ENCODE data around the gene SLC22A1.
"Not testable (repeated sequence)": the region's sequence is repeated elsewhere in the genome, so short reads cannot be mapped to it uniquely, and the experiment has no call there.

Gene SLC22A1

GRCh38 chr6:160121981-160122380, 366 bp downstream of the SLC22A1 start:
- DNase-seq (ENCODE audit: low read depth in 1 of 2, low spot score in 1 of 2): no peak

GRCh38 chr6:160122744-160123143, 1.1 kb downstream of the SLC22A1 start:
- no peak for DNase-seq (ENCODE audit: low read depth in 1 of 2, low spot score in 1 of 2)

GRCh38 chr6:160124007-160124406, 2.4 kb downstream of the SLC22A1 start:
- no peak for DNase-seq (ENCODE audit: low read depth in 1 of 2, low spot score in 1 of 2)

- no peak for DNase-seq (ENCODE audit: low read depth in 1 of 2, low spot score in 1 of 2)
These were observed 3.0 kb downstream of the SLC22A1 start for GRCh38 chr6:160124605-160125004.

GRCh38 chr6:160125105-160125504, 3.5 kb downstream of the SLC22A1 start:
- DNase-seq (ENCODE audit: low read depth in 1 of 2, low spot score in 1 of 2): not testable (repeated sequence)

GRCh38 chr6:160127270-160128124, 5.9 kb downstream of the SLC22A1 start:
- DNase-seq (ENCODE audit: low read depth in 1 of 2, low spot score in 1 of 2): no peak

- DNase-seq (ENCODE audit: low read depth in 1 of 2, low spot score in 1 of 2): no peak
These were observed 6.6 kb downstream of the SLC22A1 start for GRCh38 chr6:160128125-160128683.

- DNase-seq (ENCODE audit: low read depth in 1 of 2, low spot score in 1 of 2): no peak
These were observed 7.4 kb downstream of the SLC22A1 start for GRCh38 chr6:160128879-160129516.

GRCh38 chr6:160129881-160130615, 8.4 kb downstream of the SLC22A1 start:
- no peak for DNase-seq (ENCODE audit: low read depth in 1 of 2, low spot score in 1 of 2)

- no peak for DNase-seq (ENCODE audit: low read depth in 1 of 2, low spot score in 1 of 2)
These were observed 9.3 kb downstream of the SLC22A1 start for GRCh38 chr6:160130729-160131484.

GRCh38 chr6:160131636-160132296, 10.2 kb downstream of the SLC22A1 start:
- DNase-seq (ENCODE audit: low read depth in 1 of 2, low spot score in 1 of 2): no peak

GRCh38 chr6:160132297-160132637, 10.7 kb downstream of the SLC22A1 start:
- DNase-seq (ENCODE audit: low read depth in 1 of 2, low spot score in 1 of 2): no peak

GRCh38 chr6:160132776-160133338, 11.2 kb downstream of the SLC22A1 start:
- DNase-seq (ENCODE audit: low read depth in 1 of 2, low spot score in 1 of 2): no peak

- DNase-seq (ENCODE audit: low read depth in 1 of 2, low spot score in 1 of 2): no peak
These were observed 12.1 kb downstream of the SLC22A1 start for GRCh38 chr6:160133441-160134336.

- DNase-seq (ENCODE audit: low read depth in 1 of 2, low spot score in 1 of 2): peak in 1 of 2 donors; percentile 4
These were observed 12.7 kb downstream of the SLC22A1 start for GRCh38 chr6:160134337-160134751.

GRCh38 chr6:160134779-160135547, 13.3 kb downstream of the SLC22A1 start:
- DNase-seq (ENCODE audit: low read depth in 1 of 2, low spot score in 1 of 2): no peak

- no peak for DNase-seq (ENCODE audit: low read depth in 1 of 2, low spot score in 1 of 2)
These were observed 14.5 kb downstream of the SLC22A1 start for GRCh38 chr6:160135907-160136655.

All from stimulated activated CD4-positive, alpha-beta T cell treated with anti-CD3 and anti-CD28 coated beads, Interleukin-15, amount 100 ng/mL, for 1 hour (primary cell).